ENCODE data around the gene CHI3L1.

The CHI3L1 gene

DNA sequence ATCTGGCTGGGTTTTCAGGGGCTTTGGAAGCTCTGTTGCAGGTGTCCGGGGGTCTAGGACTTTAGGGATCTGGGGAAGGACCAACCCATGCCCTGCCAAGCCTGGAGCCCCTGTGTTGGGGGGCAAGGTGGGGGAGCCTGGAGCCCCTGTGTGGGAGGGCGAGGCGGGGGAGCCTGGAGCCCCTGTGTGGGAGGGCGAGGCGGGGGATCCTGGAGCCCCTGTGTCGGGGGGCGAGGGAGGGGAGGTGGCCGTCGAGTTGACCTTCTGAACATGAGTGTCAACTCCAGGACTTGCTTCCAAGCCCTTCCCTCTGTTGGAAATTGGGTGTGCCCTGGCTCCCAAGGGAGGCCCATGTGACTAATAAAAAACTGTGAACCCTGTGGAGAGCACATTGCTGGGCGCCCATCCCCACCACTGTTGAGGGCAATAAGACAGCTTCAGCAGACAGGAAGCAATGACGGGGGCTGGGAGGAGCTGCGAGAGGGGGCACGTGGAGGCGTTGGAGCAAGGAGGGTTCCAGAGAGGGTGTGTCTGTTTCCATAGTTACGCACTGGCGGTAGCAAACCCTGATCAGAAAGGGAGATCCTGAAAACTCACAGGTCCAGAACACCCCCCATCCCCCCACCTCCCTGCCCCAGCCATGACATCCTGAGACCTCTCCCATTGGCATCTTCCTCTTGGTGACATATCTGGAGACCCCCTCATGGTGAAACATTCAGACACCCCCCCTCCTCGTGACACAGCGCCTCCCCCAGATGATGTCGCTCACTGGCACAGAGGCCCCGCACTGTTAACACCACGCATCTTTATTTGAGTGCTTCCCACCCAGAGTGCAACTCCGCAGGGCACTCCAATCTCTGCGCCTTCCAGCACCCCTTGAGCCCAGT is 19.2 kb downstream of the CHI3L1 start:
- DNase-seq = no peak

DNA sequence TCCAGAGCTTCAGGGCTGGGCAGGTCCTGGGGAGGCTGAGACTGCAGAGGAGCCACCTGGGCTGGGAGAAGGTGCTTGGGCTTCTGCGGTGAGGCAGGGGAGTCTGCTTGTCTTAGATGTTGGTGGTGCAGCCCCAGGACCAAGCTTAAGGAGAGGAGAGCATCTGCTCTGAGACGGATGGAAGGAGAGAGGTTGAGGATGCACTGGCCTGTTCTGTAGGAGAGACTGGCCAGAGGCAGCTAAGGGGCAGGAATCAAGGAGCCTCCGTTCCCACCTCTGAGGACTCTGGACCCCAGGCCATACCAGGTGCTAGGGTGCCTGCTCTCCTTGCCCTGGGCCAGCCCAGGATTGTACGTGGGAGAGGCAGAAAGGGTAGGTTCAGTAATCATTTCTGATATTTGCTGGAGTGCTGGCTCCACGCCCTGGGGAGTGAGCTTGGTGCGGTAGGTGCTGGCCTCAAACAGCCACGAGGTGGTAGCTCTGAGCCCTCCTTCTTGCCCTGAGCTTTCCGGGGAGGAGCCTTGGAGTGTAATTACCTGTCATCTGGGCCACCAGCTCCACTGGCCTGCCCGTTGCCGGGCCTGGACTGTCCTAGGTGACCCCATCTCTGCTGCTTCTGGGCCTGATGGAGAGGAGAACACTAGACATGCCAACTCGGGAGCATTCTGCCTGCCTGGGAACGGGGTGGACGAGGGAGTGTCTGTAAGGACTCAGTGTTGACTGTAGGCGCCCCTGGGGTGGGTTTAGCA is 20.1 kb downstream of the CHI3L1 start:
- peak; percentile 28 for DNase-seq

DNA sequence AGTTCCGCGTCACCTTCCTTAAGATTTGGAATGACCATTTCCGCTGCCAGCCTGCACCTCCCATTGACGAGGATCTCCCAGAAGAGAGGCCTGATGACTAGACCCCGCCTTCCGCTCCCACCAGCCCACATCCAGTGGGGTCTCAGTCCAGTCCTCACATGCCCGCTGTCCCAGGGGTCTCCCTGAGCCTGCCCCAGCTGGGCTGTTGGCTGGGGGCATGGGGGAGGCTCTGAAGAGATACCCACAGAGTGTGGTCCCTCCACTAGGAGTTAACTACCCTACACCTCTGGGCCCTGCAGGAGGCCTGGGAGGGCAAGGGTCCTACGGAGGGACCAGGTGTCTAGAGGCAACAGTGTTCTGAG is 20.7 kb downstream of the CHI3L1 start:
- no peak for DNase-seq

DNA sequence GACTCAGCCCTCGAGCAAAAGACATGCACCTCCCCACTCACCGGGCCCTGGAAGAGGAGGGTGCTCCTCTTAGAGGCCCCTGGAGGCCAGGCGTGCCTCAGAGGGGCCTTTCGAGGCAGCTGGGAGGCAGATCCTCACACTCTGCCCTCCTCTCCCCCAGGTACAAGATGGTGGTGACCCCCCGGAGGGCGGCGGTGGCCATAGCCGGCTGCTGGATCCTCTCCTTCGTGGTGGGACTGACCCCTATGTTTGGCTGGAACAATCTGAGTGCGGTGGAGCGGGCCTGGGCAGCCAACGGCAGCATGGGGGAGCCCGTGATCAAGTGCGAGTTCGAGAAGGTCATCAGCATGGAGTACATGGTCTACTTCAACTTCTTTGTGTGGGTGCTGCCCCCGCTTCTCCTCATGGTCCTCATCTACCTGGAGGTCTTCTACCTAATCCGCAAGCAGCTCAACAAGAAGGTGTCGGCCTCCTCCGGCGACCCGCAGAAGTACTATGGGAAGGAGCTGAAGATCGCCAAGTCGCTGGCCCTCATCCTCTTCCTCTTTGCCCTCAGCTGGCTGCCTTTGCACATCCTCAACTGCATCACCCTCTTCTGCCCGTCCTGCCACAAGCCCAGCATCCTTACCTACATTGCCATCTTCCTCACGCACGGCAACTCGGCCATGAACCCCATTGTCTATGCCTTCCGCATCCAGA is 21.3 kb downstream of the CHI3L1 start:
- no peak for DNase-seq

DNA sequence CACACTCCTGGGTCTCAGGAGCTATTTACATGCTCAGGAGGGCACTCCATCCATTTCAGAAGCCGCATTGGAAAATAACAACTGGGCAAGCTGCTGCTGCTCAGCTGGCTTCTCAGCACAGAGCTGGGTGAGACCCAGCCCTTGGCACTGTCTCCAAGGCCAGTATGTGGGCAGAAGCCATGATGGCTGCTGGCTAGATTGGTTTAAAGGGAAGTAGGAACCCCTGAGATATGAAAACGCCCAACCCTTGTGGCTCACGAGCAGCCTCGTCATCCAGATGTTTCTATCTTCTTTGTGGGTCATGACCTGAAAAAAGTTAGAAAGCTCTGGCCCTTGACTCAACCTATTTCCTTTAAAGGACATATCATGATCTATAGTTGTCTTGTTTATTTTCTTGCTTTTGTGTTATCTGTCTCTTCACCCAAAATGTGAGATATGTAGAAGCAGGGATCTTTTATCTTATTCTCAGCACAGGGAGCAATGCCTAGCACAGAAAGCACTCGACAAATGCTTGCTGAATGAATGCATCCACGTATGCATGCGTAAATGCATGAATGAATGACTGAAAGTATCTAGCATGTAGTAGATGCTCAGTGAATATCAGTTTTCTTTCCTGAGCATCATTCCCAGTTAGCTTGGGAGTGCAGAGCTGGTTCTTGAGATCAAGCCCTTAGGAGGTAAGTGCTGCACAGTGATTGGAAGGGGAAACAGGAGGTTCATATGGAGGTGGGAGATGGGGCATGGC is 22.4 kb downstream of the CHI3L1 start:
- DNase-seq = no peak

DNA sequence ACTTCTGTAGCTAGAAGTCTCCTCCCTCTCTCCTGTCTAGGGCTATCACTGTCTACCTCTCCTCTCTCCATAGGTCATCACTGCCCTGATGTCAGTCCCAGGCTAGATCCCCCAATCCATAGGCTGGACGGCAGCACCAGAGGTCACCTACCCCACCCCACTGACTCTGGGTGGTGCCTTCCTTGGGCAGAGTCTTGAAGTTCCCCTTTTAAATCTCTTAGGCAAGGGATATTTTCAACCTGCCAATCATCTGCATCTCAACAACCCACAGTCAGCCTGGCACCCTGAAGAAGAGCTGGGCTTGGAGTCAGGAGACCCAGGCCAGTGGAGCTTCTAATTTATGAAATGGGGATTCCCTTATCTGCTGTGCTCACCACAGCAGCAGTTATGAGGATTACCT is 24.1 kb downstream of the CHI3L1 start:
- no peak for DNase-seq

DNA sequence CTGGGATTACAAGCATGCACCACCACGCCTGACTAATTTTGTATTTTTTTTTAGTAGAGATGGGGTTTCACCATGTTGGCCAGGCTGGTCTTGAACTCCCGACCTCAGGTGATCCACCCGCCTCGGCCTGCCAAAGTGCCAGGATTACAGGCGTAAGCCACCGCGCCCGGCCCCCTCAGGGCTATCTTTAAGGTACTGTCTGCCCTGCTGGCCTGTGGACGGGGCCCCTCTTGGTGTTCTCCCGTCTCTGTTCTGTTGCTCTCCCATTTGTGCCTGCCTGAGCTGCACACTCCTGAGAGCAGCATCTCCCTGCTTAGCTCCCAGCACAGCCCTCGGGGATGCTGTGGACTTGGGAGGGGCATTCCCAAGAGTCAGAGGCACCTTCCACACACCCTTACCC is 24.8 kb downstream of the CHI3L1 start:
- DNase-seq = no peak

DNA sequence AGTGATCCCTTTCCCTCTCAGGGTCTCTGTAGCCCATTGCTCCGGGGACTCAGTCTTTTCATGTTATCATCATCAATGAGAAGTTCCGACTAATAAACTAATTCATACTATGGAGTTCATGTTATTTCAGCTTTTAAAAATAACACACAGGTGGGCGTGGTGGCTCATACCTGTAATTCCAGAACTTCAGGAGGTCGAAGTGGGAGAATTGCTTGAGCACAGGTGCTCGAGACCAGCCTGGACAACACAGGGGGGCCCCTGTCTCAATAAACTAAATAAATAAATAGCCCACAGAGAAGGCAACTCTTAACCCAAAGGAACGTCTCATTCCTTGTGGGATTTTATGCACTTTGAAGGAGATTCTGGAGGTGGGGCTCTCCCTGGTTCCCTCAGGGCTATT is 25.3 kb downstream of the CHI3L1 start:
- no peak for DNase-seq

DNA sequence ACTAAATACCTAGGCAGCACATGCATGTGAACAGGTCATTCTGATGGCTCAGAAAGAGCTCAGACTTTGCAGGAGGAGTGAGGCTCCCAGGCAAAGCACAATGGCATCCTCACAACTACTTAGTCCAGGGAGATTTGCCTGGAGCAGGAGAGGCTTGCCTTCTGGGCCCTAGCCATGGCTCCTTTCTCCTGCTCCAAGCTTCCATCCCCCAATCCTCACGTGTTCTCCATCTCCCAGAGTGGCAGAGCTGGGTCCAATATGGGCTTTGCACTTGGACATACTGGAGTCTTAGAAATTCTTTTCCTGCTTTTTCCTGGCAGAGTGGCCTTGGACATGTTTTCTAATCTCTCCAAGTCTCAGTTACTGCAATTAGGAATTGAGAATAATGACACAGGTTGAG is 26.7 kb downstream of the CHI3L1 start:
- no peak for DNase-seq

DNA sequence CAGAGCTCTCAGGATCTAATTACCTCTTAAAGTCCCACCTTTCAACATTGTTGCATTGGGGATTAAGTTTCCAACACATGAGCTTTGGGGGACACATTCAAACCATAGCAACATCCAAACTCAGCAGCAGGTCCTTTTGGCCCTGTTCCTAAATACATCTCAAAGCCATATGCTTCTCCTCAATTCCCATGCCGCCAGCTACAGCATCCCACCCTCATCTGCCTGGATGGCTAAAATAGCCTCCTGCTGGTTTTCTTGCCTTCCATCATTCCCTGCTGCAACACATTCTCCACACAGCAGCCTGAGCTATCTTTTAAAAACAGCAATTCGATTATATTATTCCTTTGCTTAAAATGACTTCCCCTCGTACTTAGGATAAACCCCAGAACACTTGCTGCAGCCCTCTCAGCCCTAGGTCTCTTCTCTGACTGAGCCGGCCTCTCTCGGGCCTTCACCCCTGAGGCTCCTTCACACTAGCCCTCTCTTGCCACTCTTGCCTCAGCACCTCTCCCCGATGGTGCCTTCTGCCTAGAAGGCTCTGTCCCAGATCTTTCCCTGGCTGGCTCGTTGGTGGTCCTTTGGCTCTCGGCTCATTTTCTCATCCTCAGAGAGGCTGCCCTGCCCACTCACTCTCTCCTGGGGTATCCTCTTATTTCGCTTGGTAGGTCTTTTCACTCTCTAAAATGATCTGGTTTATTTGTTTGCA is 27.4 kb downstream of the CHI3L1 start:
- DNase-seq = no peak

DNA sequence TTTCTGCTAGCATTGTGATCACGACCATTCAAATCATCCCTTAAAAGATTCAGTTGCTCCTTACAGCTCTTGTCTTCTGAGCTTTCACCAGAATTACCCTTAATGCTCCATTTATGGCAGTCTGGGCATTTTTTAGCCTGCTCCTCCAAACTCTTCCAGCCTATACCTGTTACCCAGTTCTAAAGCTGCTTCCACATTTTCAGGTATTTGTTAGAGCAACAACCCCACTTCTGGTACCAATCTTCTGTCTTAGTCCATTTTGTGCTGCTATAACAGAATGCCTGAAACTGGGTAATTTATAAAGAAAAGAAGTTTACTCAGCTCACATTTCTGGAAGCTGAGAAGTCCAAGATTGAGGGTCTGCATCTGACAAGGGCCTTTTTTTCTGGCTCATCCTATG is 28.1 kb downstream of the CHI3L1 start:
- DNase-seq = no peak

DNA sequence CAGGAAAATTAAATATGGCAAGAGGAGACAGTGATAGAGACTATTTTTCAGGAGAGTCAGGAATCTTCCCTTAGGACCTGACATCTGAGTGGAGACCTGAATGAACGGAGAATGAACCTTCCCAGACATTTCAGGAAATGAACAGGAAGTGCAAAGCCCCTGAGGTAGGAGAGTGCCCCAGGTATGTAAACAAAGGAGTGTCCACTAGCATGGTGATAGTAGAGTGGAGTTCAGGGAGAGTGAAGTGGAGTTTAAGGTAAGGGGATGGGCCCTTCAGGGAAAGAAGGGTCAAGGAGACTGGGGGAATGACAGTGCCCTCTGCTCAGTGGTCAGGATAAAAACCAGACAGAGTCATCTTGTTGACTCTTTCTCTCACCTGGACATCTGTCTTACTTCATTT is 30.2 kb downstream of the CHI3L1 start:
- peak; percentile 24 for DNase-seq

DNA sequence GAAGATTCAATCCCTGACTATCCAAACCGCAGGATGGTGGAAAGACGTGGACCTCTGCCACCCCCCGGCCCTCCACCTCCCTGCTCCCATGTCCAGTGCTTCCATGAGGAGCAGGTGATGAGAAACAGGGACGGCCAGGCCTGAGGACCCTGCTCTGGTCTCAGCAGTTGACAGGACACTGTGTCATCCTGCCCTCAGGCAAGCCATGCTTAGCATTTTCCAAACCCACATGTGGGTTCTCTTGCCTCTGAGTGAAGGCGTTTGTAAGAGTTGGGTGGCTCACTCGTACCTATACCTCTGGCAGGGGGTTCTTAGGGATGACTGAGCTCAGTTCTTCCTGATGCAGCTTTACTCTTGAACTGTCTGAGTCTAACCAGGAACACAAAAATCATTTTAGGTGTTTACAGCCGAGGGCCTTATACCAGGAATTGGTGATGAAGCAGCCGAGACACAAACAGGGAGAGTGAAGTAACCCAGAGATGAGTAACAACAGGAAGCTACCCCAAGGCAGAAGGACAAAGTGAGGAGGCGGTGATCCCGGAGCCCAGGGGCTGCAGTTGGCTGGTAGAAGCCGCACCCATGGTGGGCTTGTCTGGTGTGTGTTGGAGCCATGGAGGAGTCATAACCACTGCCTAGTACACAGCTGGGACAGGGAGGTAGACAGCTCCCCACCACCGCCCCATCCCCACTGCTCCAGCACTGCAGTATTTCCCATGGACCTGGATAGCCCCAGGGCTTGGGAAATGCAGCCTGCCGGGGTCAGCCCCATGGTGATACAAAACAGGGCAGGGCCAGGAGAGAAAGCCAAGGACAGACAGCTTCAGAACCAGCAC is 32.3 kb downstream of the CHI3L1 start:
- DNase-seq = no peak

DNA sequence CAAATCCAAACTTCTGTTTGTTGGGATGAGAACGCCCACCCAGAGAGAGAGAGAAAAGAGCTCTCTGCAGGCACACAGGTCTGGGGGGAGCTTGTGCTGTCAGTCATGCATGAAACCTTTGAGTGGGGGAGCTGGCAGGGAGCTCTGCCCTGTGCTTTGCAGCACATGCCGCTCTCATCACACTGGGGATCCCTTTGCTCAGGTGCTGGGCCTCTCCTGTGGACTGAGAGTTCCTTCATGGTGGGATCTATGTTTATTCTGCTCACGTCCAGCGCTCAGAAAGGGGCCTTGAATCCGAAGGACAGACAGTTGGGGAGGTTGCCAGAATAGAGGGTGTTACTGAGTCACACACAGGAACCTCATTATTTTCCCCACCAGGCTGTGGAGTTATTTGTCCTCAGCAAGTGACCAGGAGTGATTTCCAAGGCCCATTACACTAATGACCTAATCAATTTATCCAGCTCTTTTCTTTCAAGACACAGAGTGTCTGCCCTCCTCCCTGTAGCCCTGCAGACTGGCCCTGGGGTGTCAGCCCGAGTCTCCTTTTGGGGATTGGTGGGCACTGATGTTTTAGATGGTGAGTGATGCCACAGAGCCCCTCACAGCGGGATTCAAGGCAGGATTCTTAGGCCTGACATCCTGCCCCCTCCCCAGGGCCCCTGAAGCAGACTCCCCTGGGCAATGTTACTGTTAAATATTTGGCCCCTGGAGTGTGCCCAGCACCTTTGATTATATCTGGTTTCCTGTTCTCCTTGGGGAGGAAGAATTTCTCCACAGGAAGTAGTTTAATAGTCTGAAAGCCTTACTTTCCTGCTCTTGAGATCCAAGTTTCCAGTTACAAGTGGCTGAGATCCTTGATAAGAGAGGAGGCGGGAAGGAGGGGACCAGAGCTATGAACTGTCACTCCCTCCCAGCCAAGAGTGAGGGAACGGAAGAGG is 33.2 kb downstream of the CHI3L1 start:
- DNase-seq = no peak

DNA sequence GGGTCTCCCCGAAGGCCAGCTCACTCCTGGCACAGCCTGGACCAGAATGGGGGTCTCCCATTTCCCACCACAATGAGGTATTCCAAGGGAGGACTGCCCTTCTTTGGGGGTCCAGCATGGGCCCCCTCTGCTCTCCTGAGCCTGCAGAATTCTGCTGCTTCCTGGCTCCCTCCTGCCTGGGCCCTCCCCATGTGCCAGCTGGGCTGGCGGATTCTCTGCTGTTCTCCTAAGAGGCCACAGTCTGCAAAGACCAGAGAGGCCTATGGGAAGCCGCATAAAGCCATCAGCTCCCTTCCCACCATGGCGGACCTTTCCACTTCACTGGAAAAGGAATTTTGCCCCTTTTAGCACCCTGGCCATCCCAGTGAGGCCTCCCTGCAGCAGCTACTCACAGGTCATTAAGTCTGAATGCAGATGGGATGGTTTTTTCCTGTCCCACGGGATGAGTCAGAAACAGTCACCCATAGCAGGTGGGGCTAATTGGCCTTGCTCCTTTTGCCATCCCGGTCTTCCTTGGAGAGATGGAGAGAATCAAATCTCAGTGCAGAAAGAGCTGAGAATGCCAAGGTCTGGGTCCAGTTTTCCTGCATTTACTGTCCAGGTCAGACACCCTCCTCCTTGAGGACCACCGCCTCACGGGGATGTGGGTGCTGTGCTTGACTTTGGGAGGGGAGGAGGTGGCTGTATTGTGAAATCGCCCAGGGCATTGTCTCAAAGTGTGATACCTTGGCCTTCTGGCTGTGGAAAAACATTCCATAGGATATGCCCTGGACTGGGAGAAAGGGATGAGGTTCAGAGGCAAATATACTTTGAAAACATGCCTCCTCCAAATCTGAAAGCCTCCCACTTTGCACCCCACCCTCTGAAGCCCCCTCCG is 34.1 kb downstream of the CHI3L1 start:
- DNase-seq = peak; percentile 51

DNA sequence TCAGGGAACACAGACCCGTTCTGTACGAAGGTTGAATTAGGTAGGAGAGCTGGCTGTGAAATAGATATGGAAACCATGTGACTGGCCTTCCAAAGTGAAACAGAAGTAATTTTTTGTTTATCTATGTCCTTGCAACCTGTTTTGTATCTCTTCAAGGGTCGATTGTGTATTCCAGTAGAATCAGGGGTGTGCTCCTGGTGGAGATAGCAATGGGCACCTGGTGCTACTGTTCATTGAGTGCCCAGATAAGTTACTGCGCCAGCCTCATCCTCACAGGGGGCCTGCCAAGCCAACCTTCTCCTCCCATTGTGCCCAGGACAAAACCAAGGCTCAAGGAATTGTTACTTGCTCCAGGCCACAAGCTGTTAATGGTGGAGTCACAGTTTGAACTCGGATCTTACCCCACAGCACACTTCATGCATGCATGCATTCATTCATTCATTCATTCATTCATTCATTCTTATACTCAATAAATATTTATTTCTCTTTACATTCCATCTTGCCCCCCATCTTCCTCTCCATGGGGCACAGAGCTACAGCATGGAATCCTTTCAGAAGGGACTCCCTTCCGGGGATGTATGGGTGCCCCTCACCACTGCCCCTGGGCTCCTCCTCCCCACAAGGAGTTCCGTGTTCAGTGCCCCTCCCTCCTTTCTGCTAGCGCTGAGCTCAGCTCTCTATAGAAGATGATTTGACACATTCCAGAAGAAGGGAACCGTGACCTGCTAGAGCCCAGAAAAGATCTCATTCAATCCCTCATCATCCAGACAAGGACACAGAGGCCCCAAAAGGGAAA is 34.9 kb downstream of the CHI3L1 start:
- DNase-seq = no peak

DNA sequence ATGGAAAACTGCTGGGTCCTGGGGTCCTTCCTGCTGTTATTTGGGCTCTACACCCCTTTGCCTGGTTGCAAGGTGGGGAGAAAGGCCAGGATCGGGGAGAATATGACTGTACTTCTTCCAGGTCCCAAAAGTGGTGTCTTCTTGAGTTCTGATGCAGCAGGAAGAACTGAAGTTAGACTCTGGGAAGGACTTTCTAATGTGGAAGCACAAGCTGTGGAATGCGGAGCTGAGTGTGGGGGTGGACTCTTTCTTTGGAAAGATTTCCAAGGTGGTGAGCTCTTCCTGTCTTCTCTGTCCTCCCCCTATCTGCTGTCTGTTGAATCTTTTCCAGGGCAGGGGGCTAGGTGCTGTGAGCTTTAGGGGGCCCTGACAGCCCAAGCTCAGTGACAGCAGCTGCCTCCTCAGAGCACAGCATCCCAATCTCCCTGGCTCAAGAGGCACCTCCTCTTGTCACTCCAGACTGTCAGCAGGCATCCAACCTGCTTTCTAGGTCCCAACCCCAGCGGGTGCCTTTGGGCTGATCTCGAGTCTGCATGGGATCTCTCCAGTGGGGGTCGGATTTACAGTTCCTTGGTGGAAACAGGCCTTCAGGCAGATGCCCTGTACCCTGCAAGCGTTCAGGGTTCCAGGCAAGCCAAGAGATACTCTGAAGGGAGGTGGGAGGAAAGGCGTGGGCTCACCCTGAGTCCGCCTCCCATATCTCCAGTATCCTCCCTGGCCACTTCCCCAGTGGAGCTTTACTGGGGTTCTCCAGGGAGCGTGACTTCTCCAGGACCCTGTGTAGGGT is 35.8 kb downstream of the CHI3L1 start:
- no peak for DNase-seq

All from NCI-H146 (cell line).